IMR-90 (cell line): Measurements from ENCODE around the gene ARMC9. TPM values are rescaled to one million over a fixed set of nuclear protein-coding genes. Genes with fewer than 3 reads are reported as not detected.

ENCODE experiments used
- ATAC-seq: fragments of 200-7000 bp; cut with Tn5 transposase; 2 replicates; pipeline ENCODE4 v1.9.1; 2020; ENCODE audit warnings: low read depth, mild to moderate bottlenecking, moderate library complexity
- BruUV-seq: library from RNA; stranded (reverse); fragments of 400-500 nt; replicated peaks from 2 replicates; lab custom pipeline; 2021; lab: Mats Ljungman, UMichigan
- CTCF ChIA-PET: fragments of 300-600 bp; formaldehyde crosslinking; extraction: SDS; loops from one replicate; lab custom pipeline; 2021; ENCODE audit warnings: antibody characterized with exemption; lab: Yijun Ruan, JAX
- POLR2A ChIA-PET: fragments of 300-600 bp; sonication (Branson Sonifier 250); formaldehyde crosslinking; loops from one replicate; lab custom pipeline; 2022; ENCODE audit warnings: antibody characterized with exemption; ENCODE audit not compliant: unreplicated experiment; lab: Charles Lee
- DNase-seq: peaks from one replicate; pipeline ENCODE4 v3.0.0; 2013
- H2AFZ ChIP-seq: replicated peaks from 2 replicates; pipeline ENCODE3; 2013; ENCODE audit warnings: low read length, mild to moderate bottlenecking; ENCODE audit not compliant: poor library complexity
- H2AK5ac ChIP-seq: 2 replicates; pipeline ENCODE4 v1.6.1; 2013; ENCODE audit warnings: low read depth, low read length, inconsistent platforms
- H2AK9ac ChIP-seq: replicated peaks from 2 replicates; pipeline ENCODE3; 2013; ENCODE audit warnings: mild to moderate bottlenecking, low read depth, low read length, moderate library complexity; ENCODE audit not compliant: poor library complexity
- H2BK120ac ChIP-seq: 2 replicates; pipeline ENCODE4 v1.6.1; 2013; ENCODE audit warnings: low read depth, low read length, inconsistent platforms
- H2BK15ac ChIP-seq: 3 replicates; pipeline ENCODE4 v1.6.1; 2013; ENCODE audit warnings: low read depth, low read length, inconsistent platforms
- H2BK20ac ChIP-seq: 2 replicates; pipeline ENCODE4 v1.6.1; 2013; ENCODE audit warnings: low read depth, mild to moderate bottlenecking, inconsistent platforms, low read length, moderate library complexity
- H2BK5ac ChIP-seq: 2 replicates; pipeline ENCODE4 v1.6.1; 2013; ENCODE audit warnings: mild to moderate bottlenecking, low read depth, low read length, inconsistent platforms; ENCODE audit not compliant: poor library complexity, severe bottlenecking
- H3K14ac ChIP-seq: replicated peaks from 2 replicates; pipeline ENCODE4 v1.6.1; 2013; ENCODE audit warnings: low read depth, low read length, inconsistent platforms
- H3K18ac ChIP-seq: 2 replicates; pipeline ENCODE4 v1.6.1; 2013; ENCODE audit warnings: low read depth, low read length, control low read depth
- H3K23ac ChIP-seq: 2 replicates; pipeline ENCODE4 v1.6.1; 2013; ENCODE audit warnings: low read depth, low read length, inconsistent platforms
- H3K27ac ChIP-seq: 2 replicates; pipeline ENCODE4 v1.5.1; 2013; ENCODE audit warnings: mild to moderate bottlenecking, control low read depth, low read length; ENCODE audit not compliant: insufficient read depth
- H3K27me3 ChIP-seq: 2 replicates; pipeline ENCODE4 v1.6.1; 2013; ENCODE audit warnings: low read length; ENCODE audit not compliant: control insufficient read depth, insufficient read depth
- H3K36me3 ChIP-seq: 2 replicates; pipeline ENCODE4 v1.6.1; 2013; ENCODE audit warnings: low read length, mixed read lengths; ENCODE audit not compliant: control insufficient read depth, insufficient read depth
- H3K4ac ChIP-seq: 2 replicates; pipeline ENCODE4 v1.6.1; 2013; ENCODE audit warnings: low read depth, low read length, inconsistent platforms
- H3K4me1 ChIP-seq: 2 replicates; pipeline ENCODE4 v1.6.1; 2013; ENCODE audit warnings: low read length, mixed read lengths; ENCODE audit not compliant: control insufficient read depth, insufficient read depth
- H3K4me2 ChIP-seq: 2 replicates; pipeline ENCODE4 v1.6.1; 2013; ENCODE audit warnings: low read depth, mild to moderate bottlenecking, control low read depth, low read length, moderate library complexity
- H3K4me3 ChIP-seq: 2 replicates; pipeline ENCODE4 v1.5.1; 2013; ENCODE audit warnings: low read depth, mild to moderate bottlenecking, control low read depth, low read length, moderate library complexity; ENCODE audit not compliant: insufficient read depth
- H3K56ac ChIP-seq: 2 replicates; pipeline ENCODE4 v1.6.1; 2013; ENCODE audit warnings: low read length, inconsistent platforms; ENCODE audit not compliant: insufficient read depth; ENCODE audit errors: extremely low read depth
- H3K79me1 ChIP-seq, 2 experiments: 2 replicates each; pipeline ENCODE4 v1.6.1; 2013; ENCODE audit warnings: low read length in 2 of 2, inconsistent platforms in 1 of 2, low read depth in 1 of 2
- H3K9ac ChIP-seq: 2 replicates; pipeline ENCODE4 v1.6.1; 2013; ENCODE audit warnings: low read depth, low read length, control low read depth
- H3K9me1 ChIP-seq: 2 replicates; pipeline ENCODE4 v1.6.1; 2013; ENCODE audit warnings: low read length, inconsistent platforms; ENCODE audit not compliant: insufficient read depth
- H3K9me3 ChIP-seq: 2 replicates; pipeline ENCODE4 v1.6.1; 2013; ENCODE audit warnings: low read length; ENCODE audit not compliant: control insufficient read depth, insufficient read depth
- H4K20me1 ChIP-seq: 2 replicates; pipeline ENCODE4 v1.6.1; 2013; ENCODE audit warnings: low read length, inconsistent platforms; ENCODE audit not compliant: insufficient read depth
- H4K5ac ChIP-seq: 2 replicates; pipeline ENCODE4 v1.6.1; 2013; ENCODE audit warnings: mild to moderate bottlenecking, low read depth, low read length, control low read depth
- H4K8ac ChIP-seq, 2 experiments: 2 replicates each; pipeline ENCODE4 v1.6.1; 2013; ENCODE audit warnings: low read depth in 2 of 2, low read length in 2 of 2, control low read depth in 1 of 2, inconsistent platforms in 1 of 2
- H4K91ac ChIP-seq: 2 replicates; pipeline ENCODE4 v1.6.1; 2013; ENCODE audit warnings: low read depth, low read length, inconsistent platforms; ENCODE audit not compliant: insufficient read depth
- BHLHE40 ChIP-seq: fragments of 150-350 bp; IDR thresholded peaks from 2 replicates; pipeline ENCODE4 v1.6.1; 2016; ENCODE audit warnings: mild to moderate bottlenecking, low read depth, low read length
- CHD1 ChIP-seq: IDR thresholded peaks from 2 replicates; pipeline ENCODE4 v1.6.1; 2012; ENCODE audit warnings: low read depth, low read length, improper control_type of control experiment
- CTCF ChIP-seq: conservative IDR thresholded peaks from 2 replicates; pipeline ENCODE4 v1.5.1; 2012; ENCODE audit warnings: mild to moderate bottlenecking, low read depth, low read length, improper control_type of control experiment
- ELK1 ChIP-seq: fragments of 150-350 bp; IDR thresholded peaks from 2 replicates; pipeline ENCODE4 v1.6.1; 2016; ENCODE audit warnings: low read depth, mild to moderate bottlenecking, low read length, moderate library complexity, borderline replicate concordance
- FOS ChIP-seq: fragments of 150-350 bp; IDR thresholded peaks from 2 replicates; pipeline ENCODE4 v1.6.1; 2016; ENCODE audit warnings: low read depth, low read length
- MAFK ChIP-seq: IDR thresholded peaks from 2 replicates; pipeline ENCODE4 v1.6.1; 2012; ENCODE audit warnings: low read depth, low read length, improper control_type of control experiment
- MXI1 ChIP-seq: IDR thresholded peaks from 2 replicates; pipeline ENCODE4 v1.6.1; 2012; ENCODE audit warnings: low read depth, mild to moderate bottlenecking, low read length, moderate library complexity, borderline replicate concordance
- NFE2L2 ChIP-seq: fragments of 150-350 bp; IDR thresholded peaks from 2 replicates; pipeline ENCODE4 v1.6.1; 2016; ENCODE audit warnings: low read depth, mild to moderate bottlenecking, low read length
- POLR2A ChIP-seq: IDR thresholded peaks from 2 replicates; pipeline ENCODE4 v1.6.1; 2012; ENCODE audit warnings: mild to moderate bottlenecking, low read depth, low read length
- RCOR1 ChIP-seq: IDR thresholded peaks from 2 replicates; pipeline ENCODE4 v1.6.1; 2012; ENCODE audit warnings: mild to moderate bottlenecking, low read length, improper control_type of control experiment; ENCODE audit not compliant: insufficient replicate concordance
- RFX5 ChIP-seq: IDR thresholded peaks from 2 replicates; pipeline ENCODE4 v1.8.0; 2012; ENCODE audit warnings: low read depth, mild to moderate bottlenecking, low read length, moderate library complexity
- SMC3 ChIP-seq: fragments of 150-350 bp; IDR thresholded peaks from 2 replicates; pipeline ENCODE4 v1.6.1; 2016; ENCODE audit warnings: low read depth, mild to moderate bottlenecking, antibody characterized with exemption, low read length, moderate library complexity
- USF2 ChIP-seq: fragments of 150-350 bp; IDR thresholded peaks from 2 replicates; pipeline ENCODE4 v1.6.1; 2017; ENCODE audit warnings: mild to moderate bottlenecking, antibody characterized with exemption, low read length, low read depth
- WGBS, 2 experiments: methylation state at CpG; one replicate each; pipeline versions ENCODE4 v1.1.5 to v1.1.7; 2013; ENCODE audit warnings: missing lambda C conversion rate in 2 of 2; ENCODE audit not compliant: insufficient read length in 1 of 2; ENCODE audit errors: extremely low coverage in 2 of 2; 5-methylcytosine and 5-hydroxymethylcytosine counted together
- dilution Hi-C: fragments of 300-500 bp; cut with HindIII; formaldehyde crosslinking; loops from one replicate; pipeline ENCODE4 v1.14.3; 2018; ENCODE audit warnings: low sequenced_read_pairs; ENCODE audit not compliant: unreplicated experiment
- in situ Hi-C: fragments of 300-500 bp; cut with MboI; formaldehyde crosslinking; loops from 3 replicates; pipeline ENCODE4 v1.14.3; 2019; ENCODE audit warnings: low sequenced_read_pairs, inconsistent platforms, mixed read lengths
- intact Hi-C: fragments of 100-400 bp; cut with micrococcal nuclease; formaldehyde crosslinking; loops from 2 replicates; pipeline ENCODE4 v1.10.0; 2022
- polyA plus RNA-seq, 3 experiments: library from polyadenylated mRNA; depleted of rRNA; stranded (reverse); fragments of >200 nt; gene quantifications; 2 replicates each; pipeline ENCODE4 v1.2.3, GENCODE V29; 2012; ENCODE audit warnings: low replicate concordance in 1 of 3
- total RNA-seq: library from RNA; depleted of rRNA; stranded (reverse); fragments of >200 nt; gene quantifications from 2 replicates; pipeline ENCODE4 v1.2.3, GENCODE V29; 2012

ARMC9 gene
- total and polyA plus RNA-seq, 2 of the 4 experiments (the other 2 are of a cell fraction), result 36.0 to 46.6 TPM

- Histone ChIP-seq H2BK20ac (no peak overlapping the region), H3K23ac (0 out of 2 replicates have a peak overlapping the region, but pooled peaks have one; percentile 64), H4K8ac (no peak overlapping the region), H2AFZ (no peak overlapping the region), H3K4me3 (no peak overlapping the region), H3K18ac (no peak overlapping the region), H3K9me1 (no peaks in the 10 kb centered on the region), H3K4me1 (0 out of 2 replicates have a peak, but pooled peaks cover 3% of the 10 kb centered on the region), H4K5ac (no peak overlapping the region), H3K27ac (no peak overlapping the region), H4K20me1 (no peaks in the 10 kb centered on the region), H2BK120ac (no peak overlapping the region), H3K9ac (no peak overlapping the region), H2AK9ac (no peak overlapping the region), H2BK5ac (no peak overlapping the region), H3K9me3 (no peaks in the 10 kb centered on the region), H2AK5ac (no peak overlapping the region), H2BK15ac (no peak overlapping the region), H3K4ac (peak overlapping the region; percentile 1; the same call in 1 of the 2 replicates), H3K79me1 (no peaks in the 10 kb centered on the region), H3K56ac (no peak overlapping the region), H3K27me3 (no peaks in the 10 kb centered on the region), H4K91ac (no peak overlapping the region), H3K36me3 (no peaks in the 10 kb centered on the region), H3K14ac (no peak overlapping the region), H3K4me2 (no peak overlapping the region)
- no peak for DNase-seq
- ChIA-PET CTCF (interaction anchor here (1.8 kb wide), 1 partner anchor 187 kb away, joined by 5 read pairs; no protein-coding TSS in a partner anchor), POLR2A (no interaction called here)
- ATAC-seq, result no peak
- TF ChIP-seq USF2 (no peak), CHD1 (no peak), RFX5 (no peak), NFE2L2 (no peak), SMC3 (no peak), POLR2A (no peak), RCOR1 (no peak), MXI1 (no peak), MAFK (no peak), CTCF (no peak), BHLHE40 (no peak), FOS (no peak), ELK1 (no peak)
- BruUV-seq, result no TSS peak
- dilution Hi-C loops, result no loop called here
- 68% methylated on average over 9 of the region's 15 CpGs; no CpG with 5 or more reads in 1 of the 2 experiments for WGBS, 2 experiments
- in situ Hi-C loops, result loop anchor here (5.0 to 10.0 kb wide), 3 partner anchors 117 to 309 kb away; no protein-coding TSS in a partner anchor
- intact Hi-C loops, result loop anchor here (2.0 kb wide), 2 partner anchors 309 to 511 kb away; no protein-coding TSS in a partner anchor
Observed at GRCh38 chr2:231413921-231414476, 215.6 kb downstream of the ARMC9 start.
